Endothelial cell of umbilical vein (primary cell): ENCODE data around the gene ZNF385C. TPM values are rescaled to one million over a fixed set of nuclear protein-coding genes. Genes with fewer than 3 reads are reported as not detected.

Experiments used
- BruUV-seq: library from RNA; stranded (reverse); fragments of 400-500 nt; replicated peaks from 2 replicates; lab custom pipeline; 2021; lab: Mats Ljungman, UMichigan
- CTCF ChIA-PET: fragments of 300-600, 350-600 bp; sonication (Branson Sonifier 250); formaldehyde crosslinking; loops from one replicate; lab custom pipeline; 2021; ENCODE audit warnings: antibody characterized with exemption, inconsistent platforms; lab: Charles Lee
- POLR2A ChIA-PET: fragments of 300-600, 350-600 bp; sonication (Branson Sonifier 250); formaldehyde crosslinking; loops from one replicate; lab custom pipeline; 2021; ENCODE audit warnings: antibody characterized with exemption, inconsistent platforms; lab: Charles Lee
- DNase-seq: peaks from one replicate; pipeline ENCODE4 v3.0.0-alpha.2; 2011; ENCODE audit warnings: low read depth, low spot score
- FAIRE-seq: peaks from 2 replicates; lab custom pipeline; 2011; peaks lifted over from hg19 to GRCh38; lab: Jason Lieb, UNC
- H2AFZ ChIP-seq: 2 replicates; pipeline ENCODE4 v1.6.0; 2012; ENCODE audit warnings: low read depth, low read length, control low read depth, inconsistent platforms
- H3K27ac ChIP-seq: 2 replicates; pipeline ENCODE4 v1.5.1; 2011; ENCODE audit warnings: low read depth, mild to moderate bottlenecking, control low read depth, low read length, moderate library complexity; ENCODE audit not compliant: insufficient read depth
- H3K27me3 ChIP-seq, 2 experiments: 2 replicates each; pipeline versions ENCODE4 v1.6.0 to v1.6.1; 2011; ENCODE audit warnings: low read length in 2 of 2, mixed read lengths in 1 of 2; ENCODE audit not compliant: control insufficient read depth in 2 of 2, insufficient read depth in 2 of 2
- H3K36me3 ChIP-seq, 2 experiments: 2 replicates in 1 of 2; 3 replicates in 1 of 2; pipeline ENCODE4 v1.5.1; 2011; ENCODE audit warnings: low read length in 2 of 2, mild to moderate bottlenecking in 1 of 2, moderate library complexity in 1 of 2; ENCODE audit not compliant: control insufficient read depth in 2 of 2, insufficient read depth in 2 of 2; ENCODE audit errors: extremely low read depth in 1 of 2
- H3K4me1 ChIP-seq: 3 replicates; pipeline ENCODE4 v1.5.1; 2011; ENCODE audit warnings: mild to moderate bottlenecking, low read length; ENCODE audit not compliant: control insufficient read depth, insufficient read depth; ENCODE audit errors: extremely low read depth
- H3K4me2 ChIP-seq: 2 replicates; pipeline ENCODE4 v1.6.1; 2011; ENCODE audit warnings: low read length, control low read depth, mixed read lengths; ENCODE audit not compliant: insufficient read depth
- H3K4me3 ChIP-seq, 3 experiments: fragments of 200-600 bp in 1 of 3; sonication (generic), shearing (Covaris generic) in 1 of 3; replicated peaks in 1 of 3; 2 replicates each; pipeline ENCODE4 v1.5.1; 2011 to 2016; ENCODE audit warnings: control low read depth in 3 of 3, low read length in 3 of 3, mild to moderate bottlenecking in 2 of 3, inconsistent platforms in 1 of 3, low read depth in 1 of 3, moderate library complexity in 1 of 3; ENCODE audit not compliant: insufficient read depth in 1 of 3
- H3K79me2 ChIP-seq: 2 replicates; pipeline ENCODE4 v1.6.0; 2012; ENCODE audit warnings: low read length, inconsistent platforms; ENCODE audit not compliant: control insufficient read depth, insufficient read depth
- H3K9ac ChIP-seq: replicated peaks from 2 replicates; pipeline ENCODE3; 2011; ENCODE audit warnings: low read length, control low read depth; ENCODE audit not compliant: insufficient read depth; ENCODE audit errors: extremely low read depth
- H3K9me1 ChIP-seq: replicated peaks from 3 replicates; pipeline ENCODE4 v1.6.0; 2011; ENCODE audit warnings: mild to moderate bottlenecking, low read length; ENCODE audit not compliant: control insufficient read depth, insufficient read depth; ENCODE audit errors: extremely low read depth
- H3K9me3 ChIP-seq: replicated peaks from 2 replicates; pipeline ENCODE4 v1.5.1; 2012; ENCODE audit warnings: low read length, inconsistent platforms; ENCODE audit not compliant: control insufficient read depth, insufficient read depth
- H4K20me1 ChIP-seq: replicated peaks from 2 replicates; pipeline ENCODE3; 2011; ENCODE audit warnings: mild to moderate bottlenecking, low read length; ENCODE audit not compliant: control insufficient read depth, insufficient read depth; ENCODE audit errors: extremely low read depth
- EZH2 ChIP-seq: IDR thresholded peaks from 2 replicates; pipeline ENCODE4 v1.6.1; 2012; ENCODE audit warnings: borderline replicate concordance, low read depth, mild to moderate bottlenecking, moderate library complexity, low read length, inconsistent platforms; ENCODE audit not compliant: severe bottlenecking
- FOS ChIP-seq: IDR thresholded peaks from 2 replicates; pipeline ENCODE4 v1.6.1; 2011; ENCODE audit warnings: mild to moderate bottlenecking, low read length, moderate library complexity, borderline replicate concordance; ENCODE audit not compliant: insufficient read depth
- GATA2 ChIP-seq: IDR thresholded peaks from 2 replicates; pipeline ENCODE4 v1.7.0; 2011; ENCODE audit warnings: low read depth, mild to moderate bottlenecking, moderate library complexity, mixed read lengths, low read length; ENCODE audit not compliant: insufficient read length, insufficient read depth
- JUN ChIP-seq: IDR thresholded peaks from 2 replicates; pipeline ENCODE4 v1.6.1; 2011; ENCODE audit warnings: borderline replicate concordance, low read depth; ENCODE audit not compliant: insufficient read length, insufficient read depth
- MYC ChIP-seq: IDR thresholded peaks from one replicate; pipeline ENCODE4 v1.6.1; 2011; ENCODE audit warnings: mild to moderate bottlenecking, low read depth, low read length
- POLR2A ChIP-seq: IDR thresholded peaks from 2 replicates; pipeline ENCODE4 v1.6.1; 2012; ENCODE audit warnings: low read depth, mild to moderate bottlenecking, control low read depth, low read length
- POLR2AphosphoS5 ChIP-seq: IDR thresholded peaks from 2 replicates; pipeline ENCODE4 v1.6.1; 2012; ENCODE audit warnings: low read depth, mild to moderate bottlenecking, control low read depth, low read length, moderate library complexity; ENCODE audit not compliant: insufficient read depth
- dilution Hi-C: fragments of 300-500 bp; cut with MboI; formaldehyde crosslinking; loops from one replicate; pipeline ENCODE4 v1.15.0; 2019; ENCODE audit warnings: low sequenced_read_pairs; ENCODE audit not compliant: extremely low pct_ligation_motif_present
- intact Hi-C: fragments of 100-400 bp; cut with micrococcal nuclease; formaldehyde crosslinking; loops from one replicate; pipeline ENCODE4 v1.10.0; 2022
- polyA plus RNA-seq, 4 experiments: library from polyadenylated mRNA; depleted of rRNA in 3 of 4; stranded (reverse) in 3 of 4; unstranded in 1 of 4; fragments of >200 nt; gene quantifications; 2 replicates each; pipeline versions ENCODE4 v1.2.1 to v1.2.3, GENCODE V29; 2011 to 2012; ENCODE audit warnings: missing spikeins in 1 of 4
- total RNA-seq: library from RNA; stranded (reverse); gene quantifications from 2 replicates; pipeline ENCODE4 v1.2.3, GENCODE V29; 2021
- TF ChIP-seq, protein P1 (sequence below): IDR thresholded peaks from 2 replicates; pipeline ENCODE4 v1.6.1; 2011; ENCODE audit not compliant: insufficient read depth, insufficient read length
- TF ChIP-seq, protein P2 (sequence below), 2 donors: IDR thresholded peaks; 1 replicate in 1 of 2; 2 replicates in 1 of 2; pipeline ENCODE4 v1.5.1; 2011; ENCODE audit warnings: low read length in 2 of 2, mild to moderate bottlenecking in 2 of 2, moderate library complexity in 2 of 2, control low read depth in 1 of 2, inconsistent platforms in 1 of 2, low read depth in 1 of 2; ENCODE audit not compliant: insufficient read depth in 1 of 2; ENCODE audit errors: extremely low read depth in 1 of 2

Gene ZNF385C
- total and polyA plus RNA-seq, 2 donors (not counting 3 experiments of a cell fraction or from before 2014, with no cell fraction given): 0.07 TPM; not detected in 1

DNA sequence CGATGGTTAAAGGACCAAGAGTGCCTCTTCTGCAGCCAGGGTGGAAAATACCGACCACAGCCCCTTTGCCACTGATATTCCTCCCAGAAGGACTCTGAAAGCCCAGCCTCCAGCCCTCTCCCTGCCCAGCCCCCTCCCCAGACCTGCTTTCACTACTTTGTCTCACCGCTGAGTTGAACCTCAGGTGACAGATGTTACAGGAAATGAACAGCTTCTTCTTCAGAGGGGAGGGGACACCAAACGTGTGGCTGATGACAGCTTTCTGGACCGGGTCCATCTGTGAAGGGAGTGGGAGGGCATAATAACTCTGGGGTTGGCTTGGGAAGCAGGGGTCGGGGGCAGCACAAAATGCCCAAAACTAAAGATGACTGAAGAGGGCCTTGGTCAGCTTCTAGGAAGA, 64.2 kb downstream of the ZNF385C start:
- H3K36me3 ChIP-seq: no peaks in the 10 kb centered on the region
- H4K20me1 ChIP-seq: no peaks in the 10 kb centered on the region
- BruUV-seq: no TSS peak
- TF ChIP-seq EZH2: no peak
- TF ChIP-seq GATA2: no peak
- TF ChIP-seq FOS: no peak
- TF ChIP-seq, protein P1, sequence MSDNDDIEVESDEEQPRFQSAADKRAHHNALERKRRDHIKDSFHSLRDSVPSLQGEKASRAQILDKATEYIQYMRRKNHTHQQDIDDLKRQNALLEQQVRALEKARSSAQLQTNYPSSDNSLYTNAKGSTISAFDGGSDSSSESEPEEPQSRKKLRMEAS: no peak
- no peak for TF ChIP-seq JUN
- no peak for TF ChIP-seq POLR2AphosphoS5
- TF ChIP-seq POLR2A: no peak
- TF ChIP-seq, protein P2, sequence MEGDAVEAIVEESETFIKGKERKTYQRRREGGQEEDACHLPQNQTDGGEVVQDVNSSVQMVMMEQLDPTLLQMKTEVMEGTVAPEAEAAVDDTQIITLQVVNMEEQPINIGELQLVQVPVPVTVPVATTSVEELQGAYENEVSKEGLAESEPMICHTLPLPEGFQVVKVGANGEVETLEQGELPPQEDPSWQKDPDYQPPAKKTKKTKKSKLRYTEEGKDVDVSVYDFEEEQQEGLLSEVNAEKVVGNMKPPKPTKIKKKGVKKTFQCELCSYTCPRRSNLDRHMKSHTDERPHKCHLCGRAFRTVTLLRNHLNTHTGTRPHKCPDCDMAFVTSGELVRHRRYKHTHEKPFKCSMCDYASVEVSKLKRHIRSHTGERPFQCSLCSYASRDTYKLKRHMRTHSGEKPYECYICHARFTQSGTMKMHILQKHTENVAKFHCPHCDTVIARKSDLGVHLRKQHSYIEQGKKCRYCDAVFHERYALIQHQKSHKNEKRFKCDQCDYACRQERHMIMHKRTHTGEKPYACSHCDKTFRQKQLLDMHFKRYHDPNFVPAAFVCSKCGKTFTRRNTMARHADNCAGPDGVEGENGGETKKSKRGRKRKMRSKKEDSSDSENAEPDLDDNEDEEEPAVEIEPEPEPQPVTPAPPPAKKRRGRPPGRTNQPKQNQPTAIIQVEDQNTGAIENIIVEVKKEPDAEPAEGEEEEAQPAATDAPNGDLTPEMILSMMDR (IDR thresholded peaks at IDR 0.05; ENCODE audit: extremely low read depth in 1 of 2, insufficient read depth in 1 of 2, low read depth in 1 of 2, low read length in 2 of 2): no peak
- TF ChIP-seq MYC: no peak
- H3K27me3 ChIP-seq: peaks cover 0 to 1% of the 10 kb centered on the region in 2 experiments
- dilution Hi-C loops (no loop called here), intact Hi-C loops (no loop called here)
- POLR2A ChIA-PET: no interaction called here
- no peak overlapping the region for H3K4me3 ChIP-seq
- FAIRE-seq (no peak), DNase-seq (no peak)
- no peaks in the 10 kb centered on the region for H3K9me1 ChIP-seq
- H3K9me3 ChIP-seq: no peaks in the 10 kb centered on the region
- no peak overlapping the region for H3K27ac ChIP-seq
- CTCF ChIA-PET: interaction anchor here (0.8 to 2.3 kb wide), 7 partner anchors 9 to 71 kb away, joined by 3 to 10 read pairs (median 4); partner anchors contain the start of gene NKIRAS2
- no peaks in the 10 kb centered on the region for H3K79me2 ChIP-seq
- no peaks in the 10 kb centered on the region for H3K4me1 ChIP-seq
- no peak overlapping the region for H2AFZ ChIP-seq
- no peak overlapping the region for H3K4me2 ChIP-seq
- no peak overlapping the region for H3K9ac ChIP-seq
